Upper lobe of left lung (tissue), 6 donors: ENCODE results near the gene SCRN3. TPM values are rescaled to one million over a fixed set of nuclear protein-coding genes. Genes with fewer than 3 reads are reported as not detected.

ENCODE experiments used
- ATAC-seq, 2 donors: fragments of 200-7000 bp; cut with Tn5 transposase; one replicate each; pipeline ENCODE4 v1.9.1; 2022; ENCODE audit warnings: mild to moderate bottlenecking in 2 of 2, moderate library complexity in 2 of 2; ENCODE audit not compliant: low FRiP score in 2 of 2
- DNase-seq, 2 donors: peaks; one replicate each; pipeline ENCODE4 v3.0.0-alpha.2; 2019 to 2020
- H3K27ac ChIP-seq, 4 donors: fragments of 200-600 bp; sonication (generic); one replicate each; pipeline ENCODE4 v1.5.1; 2016 to 2019
- H3K27me3 ChIP-seq, 4 donors: fragments of 200-600 bp; sonication (generic); one replicate each; pipeline ENCODE4 v1.5.1; 2017 to 2019
- H3K36me3 ChIP-seq, 4 donors: fragments of 200-600 bp; sonication (generic); one replicate each; pipeline ENCODE4 v1.5.1; 2016 to 2019
- H3K4me1 ChIP-seq, 4 donors: fragments of 200-600 bp; sonication (generic); one replicate each; pipeline ENCODE4 v1.5.1; 2018 to 2019
- H3K4me3 ChIP-seq, 4 donors: fragments of 200-600 bp; sonication (generic); one replicate each; pipeline ENCODE4 v1.5.1; 2017 to 2019; ENCODE audit warnings: mild to moderate bottlenecking in 2 of 4, moderate library complexity in 1 of 4
- H3K9me3 ChIP-seq, 4 donors: fragments of 200-600 bp; sonication (generic); one replicate each; pipeline ENCODE4 v1.5.1; 2018 to 2019
- CTCF ChIP-seq, 6 experiments: fragments of 450-650 bp in 4 of 6; fragments of 200-600 bp in 2 of 6; sonication (generic) in 2 of 6; IDR thresholded peaks; one replicate each; pipeline ENCODE4 v1.5.1; 2016 to 2019; ENCODE audit warnings: antibody characterized with exemption in 6 of 6
- EP300 ChIP-seq, 4 donors: sonication (generic); formaldehyde crosslinking; IDR thresholded peaks; one replicate each; pipeline ENCODE4 v1.5.1; 2017; ENCODE audit warnings: antibody characterized with exemption in 4 of 4, control low read depth in 2 of 4
- POLR2A ChIP-seq, 4 donors: fragments of 450-650 bp; IDR thresholded peaks; one replicate each; pipeline ENCODE4 v1.5.1; 2016 to 2017; ENCODE audit warnings: antibody characterized with exemption in 4 of 4, mild to moderate bottlenecking in 2 of 4
- POLR2AphosphoS5 ChIP-seq, 2 donors: sonication (generic); formaldehyde crosslinking; IDR thresholded peaks; one replicate each; pipeline ENCODE4 v1.5.1; 2017; ENCODE audit warnings: antibody characterized with exemption in 2 of 2
- WGBS, 2 donors: methylation state at CpG; one replicate each; pipeline ENCODE4 v1.1.5; 2017 to 2018; 5-methylcytosine and 5-hydroxymethylcytosine counted together
- total RNA-seq, 6 donors: library from RNA; depleted of rRNA in 4 of 6; stranded (reverse); fragments of >200 nt in 4 of 6; gene quantifications; one replicate each; pipeline versions ENCODE4 v1.1.0 to v1.2.1, GENCODE V29; 2016 to 2021
- donor health status: DM: no; HTN: no; CAD: no; lungs with moderate emphysema.
- donor health status: DM: no; HTN: yes; CAD: no; lungs with severe emphysema.

Gene SCRN3
- total RNA-seq, 6 donors from 2014 or later = 5.1 to 43.0 (median 21.7) TPM

- no peak overlapping the region for H3K27ac ChIP-seq
- H3K9me3 ChIP-seq = no peaks in the 10 kb centered on the region
- DNase-seq = no peak
- no peak for ATAC-seq
- no peak overlapping the region for H3K4me3 ChIP-seq
- H3K36me3 ChIP-seq = peaks cover 0 to 12% (median 0%) of the 10 kb centered on the region in 4 donors
- WGBS, 2 donors = 86 to 100% methylated on average over 2 of the region's 2 CpGs
- H3K4me1 ChIP-seq = no peaks in the 10 kb centered on the region
- TF ChIP-seq POLR2A (IDR thresholded peaks at IDR 0.05) = no peak
- TF ChIP-seq POLR2AphosphoS5 (IDR thresholded peaks at IDR 0.05) = no peak
- TF ChIP-seq CTCF (IDR thresholded peaks at IDR 0.05) = no peak
- TF ChIP-seq EP300 (IDR thresholded peaks at IDR 0.05) = no peak
- H3K27me3 ChIP-seq = no peaks in the 10 kb centered on the region
These were observed 34.5 kb downstream of the SCRN3 start for GRCh38 chr2:174430066-174430465.

GRCh38 chr2:174431902-174432301 lies 36.4 kb downstream of the SCRN3 start:
- DNase-seq (no peak), ATAC-seq (no peak)
- Histone ChIP-seq H3K27ac (no peak overlapping the region), H3K9me3 (no peaks in the 10 kb centered on the region), H3K4me3 (no peak overlapping the region), H3K36me3 (peaks cover 0 to 21% (median 0%) of the 10 kb centered on the region in 4 donors), H3K27me3 (no peaks in the 10 kb centered on the region), H3K4me1 (no peaks in the 10 kb centered on the region)
- 93 to 100% methylated on average over 1 of the region's 1 CpG for WGBS, 2 donors
- TF ChIP-seq POLR2AphosphoS5 (IDR thresholded peaks at IDR 0.05) = no peak

- no peak for DNase-seq
- ATAC-seq = no peak
- TF ChIP-seq CTCF (IDR thresholded peaks at IDR 0.05) (no peak), EP300 (IDR thresholded peaks at IDR 0.05) (no peak), POLR2AphosphoS5 (IDR thresholded peaks at IDR 0.05) (no peak), POLR2A (IDR thresholded peaks at IDR 0.05) (no peak)
These were observed 40.8 kb downstream of the SCRN3 start for GRCh38 chr2:174436351-174436750.

GRCh38 chr2:174438146-174438886 lies 42.8 kb downstream of the SCRN3 start:
- Histone ChIP-seq H3K27ac (no peak overlapping the region), H3K4me1 (no peaks in the 10 kb centered on the region), H3K36me3 (peaks cover 0 to 13% (median 0%) of the 10 kb centered on the region in 4 donors), H3K27me3 (no peaks in the 10 kb centered on the region), H3K4me3 (no peak overlapping the region), H3K9me3 (no peaks in the 10 kb centered on the region)
- no peak for DNase-seq
- TF ChIP-seq POLR2A (IDR thresholded peaks at IDR 0.05) (no peak), CTCF (IDR thresholded peaks at IDR 0.05) (no peak), EP300 (IDR thresholded peaks at IDR 0.05) (no peak), POLR2AphosphoS5 (IDR thresholded peaks at IDR 0.05) (no peak)
- WGBS, 2 donors = 76 to 80% methylated on average over 13 of the region's 13 CpGs
- ATAC-seq = no peak

More at GRCh38 chr2:174436351-174436750, 40.8 kb downstream of the SCRN3 start:
- H3K36me3 ChIP-seq = peaks cover 0 to 13% (median 0%) of the 10 kb centered on the region in 4 donors
- no peak overlapping the region for H3K27ac ChIP-seq
- H3K9me3 ChIP-seq = no peaks in the 10 kb centered on the region
- H3K27me3 ChIP-seq = no peaks in the 10 kb centered on the region
- H3K4me3 ChIP-seq = no peak overlapping the region
- no peaks in the 10 kb centered on the region for H3K4me1 ChIP-seq

- no peak for DNase-seq
- WGBS, 2 donors = 93% methylated on average over 2 of the region's 2 CpGs
- Histone ChIP-seq H3K4me1 (no peaks in the 10 kb centered on the region), H3K27me3 (no peaks in the 10 kb centered on the region), H3K4me3 (no peak overlapping the region), H3K36me3 (peaks cover 0 to 13% (median 0%) of the 10 kb centered on the region in 4 donors), H3K9me3 (no peaks in the 10 kb centered on the region), H3K27ac (no peak overlapping the region)
- TF ChIP-seq POLR2A (IDR thresholded peaks at IDR 0.05) = no peak
- ATAC-seq = no peak
These were observed 43.8 kb downstream of the SCRN3 start for GRCh38 chr2:174439323-174439722.

GRCh38 chr2:174439950-174440349 lies 44.4 kb downstream of the SCRN3 start:
- Histone ChIP-seq H3K36me3 (peaks cover 0 to 16% (median 0%) of the 10 kb centered on the region in 4 donors), H3K4me3 (no peak overlapping the region), H3K4me1 (no peaks in the 10 kb centered on the region), H3K27ac (no peak overlapping the region), H3K9me3 (no peaks in the 10 kb centered on the region), H3K27me3 (no peaks in the 10 kb centered on the region)
- ATAC-seq (no peak), DNase-seq (no peak)
- WGBS, 2 donors = 89 to 91% methylated on average over 2 of the region's 2 CpGs
- TF ChIP-seq POLR2A (IDR thresholded peaks at IDR 0.05) = no peak
- no peak for TF ChIP-seq POLR2AphosphoS5 (IDR thresholded peaks at IDR 0.05)
- TF ChIP-seq EP300 (IDR thresholded peaks at IDR 0.05) = no peak
- no peak for TF ChIP-seq CTCF (IDR thresholded peaks at IDR 0.05)
